Retinal pigment epithelial cell (primary cell): ENCODE data around the gene CADPS.

Source experiments
- DNase-seq: peaks from one replicate; pipeline ENCODE4 v3.0.0-alpha.2; 2010; ENCODE audit warnings: low read depth
- H3K4me3 ChIP-seq: 2 replicates; pipeline ENCODE4 v1.5.1; 2011; ENCODE audit warnings: mild to moderate bottlenecking, low read length, control low read depth, moderate library complexity
- CTCF ChIP-seq: conservative IDR thresholded peaks from 2 replicates; pipeline ENCODE4 v1.5.1; 2011; ENCODE audit warnings: low read depth, low read length, control low read depth, inconsistent platforms

Gene CADPS

GRCh38 chr3:62525281-62525680 lies 349.9 kb downstream of the CADPS start:
- no peak for DNase-seq
- no peak for TF ChIP-seq CTCF
- H3K4me3 ChIP-seq, result no peak overlapping the region

GRCh38 chr3:62523672-62524071 lies 351.5 kb downstream of the CADPS start:
- no peak for TF ChIP-seq CTCF
- no peak overlapping the region for H3K4me3 ChIP-seq
- DNase-seq, result no peak

DNA sequence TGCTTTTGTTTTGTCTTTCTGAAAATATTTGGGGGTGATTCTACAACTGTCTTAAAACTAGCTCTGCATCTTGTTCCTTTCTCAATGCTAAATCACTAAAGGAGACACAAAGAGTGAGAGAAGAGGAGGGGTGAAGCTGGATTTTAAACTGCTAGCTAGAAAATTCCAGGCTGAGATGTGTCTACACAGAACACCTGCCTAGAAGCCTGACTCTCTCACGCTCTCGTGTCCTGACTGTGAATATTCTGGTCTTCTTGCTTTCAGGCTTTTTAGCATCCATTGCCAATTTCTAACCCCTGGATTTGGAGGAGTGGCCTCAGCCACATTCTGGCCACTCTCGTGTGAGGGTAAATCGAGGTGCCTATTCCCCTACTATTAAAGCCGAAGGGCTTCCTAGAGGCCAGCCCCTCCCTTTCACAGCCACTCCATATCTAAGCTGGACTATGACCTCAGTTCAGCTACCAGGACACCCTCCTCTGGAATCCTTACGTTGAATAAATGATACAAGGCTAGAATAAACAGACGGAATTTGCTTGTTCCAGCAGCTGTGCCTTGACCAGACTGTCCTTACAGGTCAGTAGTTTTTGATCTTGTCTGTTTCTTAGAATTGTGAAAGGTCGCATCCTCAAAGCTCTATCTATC lies 353.6 kb downstream of the CADPS start:
- no peak for DNase-seq
- H3K4me3 ChIP-seq, result no peak overlapping the region
- no peak for TF ChIP-seq CTCF

DNA sequence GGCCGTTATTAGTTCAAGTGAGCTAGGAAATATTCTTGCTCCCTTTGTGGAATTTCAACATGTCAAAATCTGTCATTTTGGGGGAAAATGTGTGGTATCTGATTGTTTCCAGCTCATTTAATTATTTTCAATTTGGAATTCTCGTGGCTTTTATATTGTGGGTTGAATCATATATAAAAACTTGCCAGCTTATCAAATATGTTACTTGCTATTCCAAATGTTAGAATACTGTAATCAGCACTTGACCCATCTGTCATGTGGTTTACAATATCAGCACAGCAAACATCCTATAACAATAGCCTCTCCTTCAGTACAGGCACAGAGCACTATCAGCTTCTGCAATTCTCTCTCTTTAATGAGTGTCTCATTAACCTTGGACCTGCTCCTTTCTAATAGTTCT lies 371.7 kb downstream of the CADPS start:
- no peak for TF ChIP-seq CTCF
- no peak overlapping the region for H3K4me3 ChIP-seq
- no peak for DNase-seq

DNA sequence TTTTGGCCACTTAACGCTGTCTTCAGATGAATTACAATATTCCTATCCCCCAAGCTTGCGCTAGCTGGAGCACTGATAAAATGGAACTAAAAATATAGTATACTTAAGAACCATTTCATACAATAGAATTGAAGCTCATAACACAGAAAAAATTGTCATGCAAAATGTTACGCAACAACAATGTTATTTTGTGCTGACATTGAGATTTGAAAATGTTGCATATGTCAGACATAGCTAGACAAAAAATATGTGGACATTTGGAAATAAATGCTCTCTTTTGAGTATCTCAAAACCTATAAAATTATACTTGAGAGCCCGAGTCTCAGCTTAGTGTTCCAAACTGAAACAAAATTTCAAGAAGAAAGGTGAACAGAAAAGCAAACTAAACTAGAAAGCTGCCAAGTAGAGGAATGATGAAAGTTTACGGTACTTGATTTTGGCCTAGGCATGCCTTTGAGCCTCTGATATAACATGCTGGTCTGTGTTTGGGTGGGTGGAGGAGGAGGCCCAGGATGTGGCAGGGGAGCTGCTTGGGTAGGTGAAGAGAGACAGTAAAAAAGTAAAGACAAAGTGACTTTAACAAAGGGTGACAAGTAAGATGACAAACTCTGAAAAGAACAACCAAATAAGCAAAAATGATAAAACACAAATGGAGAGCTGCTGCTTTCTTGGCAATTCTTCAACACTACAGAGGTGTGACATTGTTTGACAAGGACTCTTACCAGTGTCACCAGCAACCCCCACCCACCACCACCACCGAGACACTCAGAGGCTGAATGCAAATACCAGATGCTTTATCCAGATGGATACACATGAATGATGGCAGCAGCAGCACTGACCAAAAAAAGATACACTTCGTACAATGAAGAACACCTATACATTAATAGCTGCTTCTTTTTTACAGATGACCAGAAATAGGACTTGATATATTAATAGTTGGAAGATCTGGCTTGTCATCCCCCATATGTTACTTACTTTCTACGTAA lies 372.6 kb downstream of the CADPS start:
- no peak for DNase-seq
- H3K4me3 ChIP-seq, result no peak overlapping the region
- no peak for TF ChIP-seq CTCF

GRCh38 chr3:62501289-62501668 lies 373.9 kb downstream of the CADPS start:
- H3K4me3 ChIP-seq, result no peak overlapping the region
- no peak for DNase-seq
- no peak for TF ChIP-seq CTCF
